HepG2 (cell line): Measurements from ENCODE around the gene RAB3C. TPM values are rescaled to one million over a fixed set of nuclear protein-coding genes. Genes with fewer than 3 reads are reported as not detected.

Source experiments
- ATAC-seq: fragments of 200-7000 bp; cut with Tn5 transposase; 3 replicates; pipeline ENCODE4 v1.9.1; 2020; ENCODE audit warnings: mild to moderate bottlenecking, moderate library complexity
- BruUV-seq: library from RNA; stranded (reverse); fragments of 400-500 nt; replicated peaks from 2 replicates; lab custom pipeline; 2021; lab: Mats Ljungman, UMichigan
- CTCF ChIA-PET: fragments of 300-600 bp; formaldehyde crosslinking; extraction: SDS; loops from one replicate; lab custom pipeline; 2021; ENCODE audit warnings: low total read pairs, inconsistent platforms, low intra/inter-chr PET ratio; lab: Yijun Ruan, JAX
- POLR2A ChIA-PET: fragments of 350-600 bp; sonication (Branson Sonifier 250); formaldehyde crosslinking; loops from one replicate; lab custom pipeline; 2020; ENCODE audit warnings: antibody characterized with exemption, inconsistent platforms; lab: Yijun Ruan, JAX
- DNase-seq: peaks from one replicate; pipeline ENCODE4 v3.0.0-alpha.2; 2015; ENCODE audit warnings: low spot score
- FAIRE-seq: peaks from 3 replicates; lab custom pipeline; 2011; peaks lifted over from hg19 to GRCh38; lab: Jason Lieb, UNC
- H2AFZ ChIP-seq: one replicate; pipeline ENCODE4 v1.6.1; 2011; ENCODE audit warnings: low read length, inconsistent platforms
- H3K27ac ChIP-seq: fragments of 300-600 bp; 3 replicates; pipeline ENCODE4 v1.8.0; 2011; ENCODE audit warnings: mixed run types, mild to moderate bottlenecking, mixed read lengths, low read length, inconsistent platforms; ENCODE audit not compliant: insufficient read depth; ENCODE audit errors: extremely low read length
- H3K27me3 ChIP-seq, 2 experiments: fragments of 200-600 bp in 1 of 2; 2 replicates in 1 of 2; 3 replicates in 1 of 2; pipeline versions ENCODE4 v1.6.0 to v1.8.0; 2011; ENCODE audit warnings: low read length in 2 of 2, mild to moderate bottlenecking in 2 of 2, moderate library complexity in 2 of 2, inconsistent platforms in 1 of 2; ENCODE audit not compliant: insufficient read depth in 2 of 2, control insufficient read depth in 1 of 2
- H3K36me3 ChIP-seq, 2 experiments: fragments of 200-600 bp in 1 of 2; replicated peaks in 1 of 2; 2 replicates in 1 of 2; 3 replicates in 1 of 2; pipeline versions ENCODE4 v1.5.1 to v1.8.0; 2011; ENCODE audit warnings: low read length in 2 of 2, inconsistent platforms in 1 of 2; ENCODE audit not compliant: insufficient read depth in 2 of 2, control insufficient read depth in 1 of 2
- H3K4me1 ChIP-seq: 2 replicates; pipeline ENCODE4 v1.5.1; 2012; ENCODE audit warnings: low read length, inconsistent platforms; ENCODE audit not compliant: insufficient read depth
- H3K4me2 ChIP-seq: 2 replicates; pipeline ENCODE4 v1.6.0; 2011; ENCODE audit warnings: low read depth, low read length, inconsistent platforms
- H3K4me3 ChIP-seq, 3 experiments: fragments of 200-600 bp in 1 of 3; sonication (generic), shearing (Covaris generic) in 1 of 3; replicated peaks in 1 of 3; 2 replicates each; pipeline ENCODE4 v1.5.1; 2011 to 2016; ENCODE audit warnings: low read length in 3 of 3, inconsistent platforms in 2 of 3, low read depth in 2 of 3, mild to moderate bottlenecking in 2 of 3, control low read depth in 1 of 3, mixed read lengths in 1 of 3; ENCODE audit not compliant: insufficient read depth in 1 of 3
- H3K79me2 ChIP-seq: one replicate; pipeline ENCODE4 v1.6.1; 2011; ENCODE audit warnings: low read length, inconsistent platforms; ENCODE audit not compliant: insufficient read depth
- H3K9ac ChIP-seq: 2 replicates; pipeline ENCODE4 v1.6.0; 2011; ENCODE audit warnings: mild to moderate bottlenecking, low read depth, low read length, inconsistent platforms; ENCODE audit not compliant: insufficient read depth
- H3K9me3 ChIP-seq: 2 replicates; pipeline ENCODE4 v1.5.1; 2012; ENCODE audit warnings: mild to moderate bottlenecking, low read length
- H4K20me1 ChIP-seq: 2 replicates; pipeline ENCODE4 v1.6.0; 2011; ENCODE audit warnings: inconsistent platforms, mild to moderate bottlenecking, low read length, moderate library complexity; ENCODE audit not compliant: insufficient read depth
- ERF ChIP-seq: IDR thresholded peaks from 2 replicates; pipeline ENCODE4 v1.6.1; 2018; ENCODE audit warnings: missing biosample characterization, missing genetic modification reagents
- KAT2B ChIP-seq: fragments of 150-350 bp; IDR thresholded peaks from 2 replicates; pipeline ENCODE4 v1.6.1; 2014; ENCODE audit warnings: low read depth, low read length, borderline replicate concordance
- KDM5A ChIP-seq: fragments of 200-600 bp; sonication (generic); IDR thresholded peaks from 2 replicates; pipeline ENCODE4 v1.7.0; 2018; ENCODE audit warnings: antibody characterized with exemption, mild to moderate bottlenecking, low read length, borderline replicate concordance
- KDM6A ChIP-seq: IDR thresholded peaks from 2 replicates; pipeline ENCODE4 v1.6.1; 2016; ENCODE audit warnings: low read depth
- NFYB ChIP-seq: sonication (generic); formaldehyde crosslinking; IDR thresholded peaks from 2 replicates; pipeline ENCODE4 v1.4.0; 2020; ENCODE audit warnings: missing genetic modification reagents
- POLR2A ChIP-seq, 2 experiments: IDR thresholded peaks; 2 replicates each; pipeline ENCODE4 v1.6.1; 2011; ENCODE audit warnings: low read depth in 2 of 2, low read length in 2 of 2, mild to moderate bottlenecking in 1 of 2, moderate library complexity in 1 of 2; ENCODE audit not compliant: insufficient read depth in 1 of 2
- TSC22D2 ChIP-seq: sonication (generic); formaldehyde crosslinking; IDR thresholded peaks from 2 replicates; pipeline ENCODE4 v1.5.1; 2020; ENCODE audit warnings: missing genetic modification reagents, mild to moderate bottlenecking, borderline replicate concordance
- ZBTB14 ChIP-seq: sonication (generic); formaldehyde crosslinking; IDR thresholded peaks from 2 replicates; pipeline ENCODE4 v1.4.0; 2020; ENCODE audit warnings: missing genetic modification reagents
- ZFP1 ChIP-seq: IDR thresholded peaks from 2 replicates; pipeline ENCODE4 v1.6.1; 2016
- ZFP36L2 ChIP-seq: sonication (generic); formaldehyde crosslinking; IDR thresholded peaks from 2 replicates; pipeline ENCODE4 v1.4.0; 2020; ENCODE audit warnings: missing genetic modification reagents
- ZNF292 ChIP-seq: sonication (generic); formaldehyde crosslinking; IDR thresholded peaks from 2 replicates; pipeline ENCODE4 v1.8.1; 2022; ENCODE audit warnings: mild to moderate bottlenecking, low read depth, missing genetic modification reagents, borderline replicate concordance
- ZNF644 ChIP-seq: IDR thresholded peaks from 2 replicates; pipeline ENCODE4 v1.6.1; 2016; ENCODE audit warnings: low read depth
- ZNF672 ChIP-seq: sonication (generic); formaldehyde crosslinking; IDR thresholded peaks from 2 replicates; pipeline ENCODE4 v1.8.1; 2022; ENCODE audit warnings: missing genetic modification reagents
- ZNF761 ChIP-seq: sonication (generic); formaldehyde crosslinking; conservative IDR thresholded peaks from 2 replicates; pipeline ENCODE4 v1.4.0; 2020; ENCODE audit warnings: mild to moderate bottlenecking, missing genetic modification reagents
- ZNF790 ChIP-seq: sonication (generic); formaldehyde crosslinking; IDR thresholded peaks from 2 replicates; pipeline ENCODE4 v1.8.0; 2022; ENCODE audit warnings: missing genetic modification reagents, mild to moderate bottlenecking, borderline replicate concordance
- ZSCAN29 ChIP-seq: sonication (generic); formaldehyde crosslinking; conservative IDR thresholded peaks from 2 replicates; pipeline ENCODE4 v1.4.0; 2020; ENCODE audit warnings: mild to moderate bottlenecking, missing genetic modification reagents
- WGBS: methylation state at CpG from one replicate; pipeline ENCODE4 v1.1.6; 2017; ENCODE audit warnings: low lambda C conversion rate; 5-methylcytosine and 5-hydroxymethylcytosine counted together
- in situ Hi-C: cut with HindIII; loops from 2 replicates; pipeline ENCODE4 v1.10.0; 2017; ENCODE audit warnings: low pct_unique_long_range_greater_than_20kb; ENCODE audit not compliant: extremely low pct_ligation_motif_present
- intact Hi-C: fragments of 100-400 bp; cut with micrococcal nuclease; formaldehyde crosslinking; loops from one replicate; pipeline ENCODE4 v1.10.0; 2022; ENCODE audit not compliant: unreplicated experiment
- polyA plus RNA-seq, 8 experiments: library from polyadenylated mRNA; depleted of rRNA in 3 of 8; stranded (reverse) in 7 of 8; unstranded in 1 of 8; fragments of >200 nt; fragmentation: Illumina TruSeq in 4 of 8; extraction: Trizol in 4 of 8; gene quantifications; 2 replicates each; pipeline versions ENCODE4 v1.2.1 to v1.2.3, GENCODE V29; 2011 to 2016; ENCODE audit warnings: low read depth in 4 of 8, missing spikeins in 1 of 8, mixed read lengths in 1 of 8; ENCODE audit not compliant: insufficient read depth in 1 of 8
- total RNA-seq, 5 experiments: library from RNA; depleted of rRNA; stranded (reverse); fragments of >200 nt; fragmentation: Illumina TruSeq; extraction: Trizol; gene quantifications; 2 replicates each; pipeline ENCODE4 v1.2.3, GENCODE V29; 2016; ENCODE audit warnings: low read depth in 1 of 5
- TF ChIP-seq, protein P1 (sequence below): sonication (generic); formaldehyde crosslinking; IDR thresholded peaks from 2 replicates; pipeline ENCODE4 v1.4.0; 2020; ENCODE audit warnings: missing genetic modification reagents

Gene RAB3C
- total and polyA plus RNA-seq, 2 of the 13 experiments (the other 11 are each of a cell fraction or from before 2014, with no cell fraction given), result not detected

DNA sequence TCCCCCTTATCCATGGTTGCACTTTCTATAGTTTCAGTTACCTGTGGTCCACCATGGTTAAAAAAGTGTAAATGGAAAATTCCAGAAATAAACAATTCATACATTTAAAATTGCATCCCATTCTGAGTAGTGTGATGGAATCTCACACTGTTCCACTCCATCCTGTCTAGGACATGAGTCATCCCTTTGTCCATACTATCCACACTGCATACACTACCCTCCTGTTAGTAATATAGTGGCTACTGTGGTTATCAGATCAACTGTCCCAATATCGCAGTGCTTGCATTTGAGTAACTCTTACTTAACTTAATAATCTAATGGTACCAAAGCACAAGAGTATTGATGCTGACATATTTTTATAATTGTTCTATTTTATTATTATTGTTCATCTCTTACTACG lies 100.7 kb downstream of the RAB3C start:
- in situ Hi-C loops (no loop called here), intact Hi-C loops (no loop called here)
- no peak for ATAC-seq
- WGBS, result 25% methylated on average over 2 of the region's 2 CpGs
- Histone ChIP-seq H3K79me2 (no peaks in the 10 kb centered on the region), H4K20me1 (no peaks in the 10 kb centered on the region), H2AFZ (no peak overlapping the region), H3K27ac (no peak overlapping the region)
- ChIA-PET POLR2A (no interaction called here), CTCF (no interaction called here)
- BruUV-seq, result no TSS peak
- TF ChIP-seq ZNF790 (CRISPR knock-in tag) (no peak), ZNF644 (no peak), KDM5A (no peak), ZBTB14 (CRISPR knock-in tag) (no peak), ZFP1 (no peak), KAT2B (no peak), POLR2A (IDR thresholded peaks at IDR 0.05; ENCODE audit: insufficient read depth in 1 of 2, low read depth in 2 of 2, low read length in 2 of 2) (no peak), ERF (no peak), ZNF672 (CRISPR knock-in tag) (no peak), ZNF292 (CRISPR knock-in tag) (no peak), TSC22D2 (CRISPR knock-in tag) (no peak), KDM6A (no peak), ZNF761 (CRISPR knock-in tag) (no peak), ZFP36L2 (CRISPR knock-in tag) (no peak), NFYB (no peak), ZSCAN29 (CRISPR knock-in tag) (no peak)
- TF ChIP-seq, protein P1, sequence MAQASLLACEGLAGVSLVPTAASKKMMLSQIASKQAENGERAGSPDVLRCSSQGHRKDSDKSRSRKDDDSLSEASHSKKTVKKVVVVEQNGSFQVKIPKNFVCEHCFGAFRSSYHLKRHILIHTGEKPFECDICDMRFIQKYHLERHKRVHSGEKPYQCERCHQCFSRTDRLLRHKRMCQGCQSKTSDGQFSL (CRISPR knock-in tag), result no peak
- TF ChIP-seq, all 625 proteins: peak for 0
- Histone ChIP-seq H3K9me3 (no peaks in the 10 kb centered on the region), H3K9ac (no peak overlapping the region), H3K27me3 (no peaks in the 10 kb centered on the region), H3K4me2 (no peak overlapping the region), H3K4me1 (no peaks in the 10 kb centered on the region), H3K4me3 (no peak overlapping the region), H3K36me3 (no peaks in the 10 kb centered on the region)
- DNase-seq (no peak), FAIRE-seq (no peak)
